H9 (cell line): ENCODE measurements around the gene IDH1. TPM values are rescaled to one million over a fixed set of nuclear protein-coding genes. Genes with fewer than 3 reads are reported as not detected.

Source experiments
- DNase-seq: peaks from one replicate; pipeline ENCODE4 v3.0.0-alpha.2; 2017
- H2AFZ ChIP-seq: one replicate; pipeline ENCODE4 v1.6.1; 2013; ENCODE audit warnings: mild to moderate bottlenecking, low read length, control low read depth, moderate library complexity
- H2AK5ac ChIP-seq: 2 replicates; pipeline ENCODE4 v1.6.1; 2013; ENCODE audit warnings: low read length, control low read depth, mixed read lengths; ENCODE audit not compliant: insufficient read length
- H2BK120ac ChIP-seq: one replicate; pipeline ENCODE4 v1.6.1; 2013; ENCODE audit warnings: low read depth, mild to moderate bottlenecking, low read length, control low read depth, inconsistent platforms; ENCODE audit not compliant: poor library complexity, severe bottlenecking
- H2BK12ac ChIP-seq: 2 replicates; pipeline ENCODE4 v1.6.1; 2013; ENCODE audit warnings: low read length, control low read depth, mixed read lengths, low read depth; ENCODE audit not compliant: insufficient read length
- H2BK15ac ChIP-seq: 2 replicates; pipeline ENCODE4 v1.6.1; 2013; ENCODE audit warnings: low read depth, low read length, control low read depth
- H2BK20ac ChIP-seq: one replicate; pipeline ENCODE4 v1.6.1; 2013; ENCODE audit warnings: low read depth, mild to moderate bottlenecking, low read length, control low read depth, inconsistent platforms; ENCODE audit not compliant: poor library complexity, severe bottlenecking
- H2BK5ac ChIP-seq: 2 replicates; pipeline ENCODE4 v1.6.1; 2013; ENCODE audit warnings: low read length, control low read depth, mixed read lengths; ENCODE audit not compliant: insufficient read length
- H3K14ac ChIP-seq: 2 replicates; pipeline ENCODE4 v1.6.1; 2013; ENCODE audit warnings: low read length, control low read depth; ENCODE audit not compliant: insufficient read depth
- H3K18ac ChIP-seq: 2 replicates; pipeline ENCODE4 v1.6.1; 2013; ENCODE audit warnings: low read depth, mild to moderate bottlenecking, mixed read lengths, low read length, control low read depth; ENCODE audit not compliant: insufficient read length
- H3K23ac ChIP-seq: 2 replicates; pipeline ENCODE4 v1.6.1; 2013; ENCODE audit warnings: low read length, control low read depth, mixed read lengths, low read depth; ENCODE audit not compliant: insufficient read length
- H3K23me2 ChIP-seq: 2 replicates; pipeline ENCODE4 v1.6.1; 2013; ENCODE audit warnings: low read depth, mild to moderate bottlenecking, mixed read lengths, low read length, control low read depth; ENCODE audit not compliant: insufficient read length, poor library complexity, severe bottlenecking
- H3K27ac ChIP-seq: 2 replicates; pipeline ENCODE4 v1.5.1; 2013; ENCODE audit warnings: low read length, control low read depth, mixed read lengths, low read depth; ENCODE audit not compliant: insufficient read length
- H3K27me3 ChIP-seq: 2 replicates; pipeline ENCODE4 v1.6.1; 2013; ENCODE audit warnings: low read length, control low read depth, inconsistent platforms; ENCODE audit not compliant: insufficient read depth
- H3K4ac ChIP-seq: 2 replicates; pipeline ENCODE4 v1.6.1; 2013; ENCODE audit warnings: low read depth, mild to moderate bottlenecking, control low read depth, inconsistent platforms, low read length, moderate library complexity
- H3K4me1 ChIP-seq: 2 replicates; pipeline ENCODE4 v1.6.1; 2013; ENCODE audit warnings: low read length, control low read depth, inconsistent platforms; ENCODE audit not compliant: insufficient read depth
- H3K4me2 ChIP-seq: 2 replicates; pipeline ENCODE4 v1.6.1; 2013; ENCODE audit warnings: low read length, control low read depth, mixed read lengths; ENCODE audit not compliant: insufficient read length, insufficient read depth
- H3K56ac ChIP-seq: 2 replicates; pipeline ENCODE4 v1.6.1; 2013; ENCODE audit warnings: low read depth, mild to moderate bottlenecking, mixed read lengths, low read length, control low read depth; ENCODE audit not compliant: insufficient read length
- H3K79me1 ChIP-seq: 2 replicates; pipeline ENCODE4 v1.6.1; 2013; ENCODE audit warnings: low read depth, mild to moderate bottlenecking, moderate library complexity, low read length, control low read depth, inconsistent platforms; ENCODE audit not compliant: insufficient read depth, poor library complexity, severe bottlenecking
- H3K79me2 ChIP-seq: 2 replicates; pipeline ENCODE4 v1.6.1; 2013; ENCODE audit warnings: low read length, control low read depth, inconsistent platforms; ENCODE audit not compliant: insufficient read depth
- H3K9ac ChIP-seq: 2 replicates; pipeline ENCODE4 v1.6.1; 2013; ENCODE audit warnings: low read length, control low read depth, mixed read lengths; ENCODE audit not compliant: insufficient read length; ENCODE audit errors: extremely low read depth
- H3K9me3 ChIP-seq: one replicate; pipeline ENCODE4 v1.6.1; 2013; ENCODE audit warnings: low read depth, low read length, inconsistent platforms; ENCODE audit not compliant: control insufficient read depth
- H3T11ph ChIP-seq: one replicate; pipeline ENCODE4 v1.6.1; 2013; ENCODE audit warnings: mild to moderate bottlenecking, low read length, control low read depth, inconsistent platforms
- H4K20me1 ChIP-seq: one replicate; pipeline ENCODE4 v1.6.1; 2013; ENCODE audit not compliant: control insufficient read depth, insufficient read length, insufficient read depth
- H4K5ac ChIP-seq: 2 replicates; pipeline ENCODE4 v1.6.1; 2013; ENCODE audit warnings: low read depth, mild to moderate bottlenecking, mixed read lengths, low read length, control low read depth; ENCODE audit not compliant: insufficient read length
- H4K8ac ChIP-seq: replicated peaks from 2 replicates; pipeline ENCODE4 v1.6.1; 2013; ENCODE audit warnings: low read length, control low read depth, mixed read lengths, low read depth; ENCODE audit not compliant: insufficient read length
- H4K91ac ChIP-seq: 2 replicates; pipeline ENCODE4 v1.6.1; 2013; ENCODE audit warnings: low read depth, mild to moderate bottlenecking, moderate library complexity, mixed read lengths, low read length, control low read depth; ENCODE audit not compliant: insufficient read length
- H3K27ac Mint-ChIP-seq, 3 experiments: 2 replicates in 2 of 3; 3 replicates in 1 of 3; pipeline ENCODE4 v1.8.0; 2020 to 2021; ENCODE audit warnings: mixed read lengths in 3 of 3, mild to moderate bottlenecking in 1 of 3, moderate library complexity in 1 of 3
- H3K27me3 Mint-ChIP-seq: 2 replicates; pipeline ENCODE4 v1.8.0; 2021; ENCODE audit warnings: low read depth, mild to moderate bottlenecking, moderate library complexity, mixed read lengths
- H3K36me3 Mint-ChIP-seq, 3 experiments: 2 replicates in 2 of 3; 3 replicates in 1 of 3; pipeline ENCODE4 v1.8.0; 2020 to 2021; ENCODE audit warnings: low read depth in 3 of 3, mixed read lengths in 3 of 3; ENCODE audit not compliant: insufficient read depth in 1 of 3
- H3K4me1 Mint-ChIP-seq, 2 experiments: 2 replicates each; pipeline ENCODE4 v1.8.0; 2020; ENCODE audit warnings: mixed read lengths in 2 of 2
- H3K4me3 Mint-ChIP-seq, 2 experiments: 2 replicates in 1 of 2; 3 replicates in 1 of 2; pipeline ENCODE4 v1.8.0; 2020 to 2021; ENCODE audit warnings: mild to moderate bottlenecking in 2 of 2, mixed read lengths in 2 of 2, moderate library complexity in 1 of 2
- H3K9me3 Mint-ChIP-seq, 2 experiments: 2 replicates in 1 of 2; 3 replicates in 1 of 2; pipeline ENCODE4 v1.8.0; 2020; ENCODE audit warnings: mild to moderate bottlenecking in 2 of 2, mixed read lengths in 2 of 2, moderate library complexity in 1 of 2
- WGBS: extraction: QIAGEN DNeasy Blood & Tissue Kit; methylation state at CpG from one replicate; pipeline ENCODE4 v1.1.7; 2013; ENCODE audit warnings: missing lambda C conversion rate, low lambda C conversion rate, mixed read lengths; ENCODE audit not compliant: insufficient read length; ENCODE audit errors: extremely low coverage; 5-methylcytosine and 5-hydroxymethylcytosine counted together
- total RNA-seq: library from RNA; stranded (reverse); gene quantifications from 2 replicates; pipeline ENCODE4 v1.2.1, GENCODE V29; 2021
- TF ChIP-seq, protein P1 (sequence below): fragments of 200-600 bp; sonication (generic); conservative IDR thresholded peaks from 3 replicates; pipeline ENCODE4 v1.8.0; 2021; ENCODE audit warnings: antibody characterized with exemption, mild to moderate bottlenecking

IDH1 gene
- total RNA-seq, 1 experiment from 2014 or later: 234 TPM

DNA sequence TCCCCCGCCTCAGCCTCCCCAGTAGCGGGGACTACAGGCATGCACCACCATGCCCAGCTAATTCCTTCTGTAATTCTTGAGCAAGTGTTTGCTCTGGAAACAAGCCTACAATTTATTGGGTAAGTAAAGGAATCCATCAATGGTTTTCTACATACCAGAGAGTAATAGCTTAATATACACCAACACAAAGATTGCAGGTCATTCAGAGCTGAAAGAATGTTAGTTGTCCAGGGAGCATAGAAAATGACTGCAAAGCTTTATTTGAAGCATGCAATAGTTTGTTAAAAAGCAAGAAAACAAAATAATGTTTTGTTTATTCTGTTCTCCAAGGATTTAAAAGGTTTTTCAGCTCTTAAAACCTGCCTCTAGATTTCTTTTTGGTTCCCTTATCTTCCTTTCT is 5.6 kb downstream of the IDH1 start:
- Histone ChIP-seq H3K9ac (no peak overlapping the region), H2AK5ac (no peak overlapping the region), H3K79me2 (peaks cover 9% of the 10 kb centered on the region; the same call in 1 of the 2 replicates), H3K18ac (no peak overlapping the region), H3K23me2 (peaks cover 3% of the 10 kb centered on the region), H2BK5ac (no peak overlapping the region), H2BK15ac (no peak overlapping the region), H3K27me3 (no peaks in the 10 kb centered on the region), H4K91ac (no peak overlapping the region), H4K20me1 (no peaks in the 10 kb centered on the region), H2BK20ac (no peak overlapping the region), H3K27ac (no peak overlapping the region), H3K23ac (no peak overlapping the region), H2AFZ (no peak overlapping the region), H3T11ph (no peak overlapping the region), H3K4me2 (no peak overlapping the region), H2BK120ac (no peak overlapping the region), H4K5ac (no peak overlapping the region), H3K14ac (no peak overlapping the region), H4K8ac (no peak overlapping the region), H3K4ac (no peak overlapping the region), H3K4me1 (peaks cover 2% of the 10 kb centered on the region; the same call in 1 of the 2 replicates), H3K79me1 (peaks cover 7% of the 10 kb centered on the region), H3K56ac (no peak overlapping the region), H2BK12ac (no peak overlapping the region), H3K9me3 (no peaks in the 10 kb centered on the region)
- Mint-ChIP-seq H3K36me3 (peaks cover 67 to 90% (median 86%) of the 10 kb centered on the region in 3 experiments), H3K9me3 (no peaks in the 10 kb centered on the region), H3K27me3 (no peaks in the 10 kb centered on the region), H3K4me3 (no peak overlapping the region), H3K4me1 (peaks cover 34 to 40% of the 10 kb centered on the region in 2 experiments), H3K27ac (peak overlapping the region in 2 of 3 experiments; percentile 43 to 53; a peak in 3 of 7 replicates)
- no CpG with 5 or more reads among the region's 2 CpGs for WGBS
- DNase-seq: no peak
- TF ChIP-seq, protein P1, sequence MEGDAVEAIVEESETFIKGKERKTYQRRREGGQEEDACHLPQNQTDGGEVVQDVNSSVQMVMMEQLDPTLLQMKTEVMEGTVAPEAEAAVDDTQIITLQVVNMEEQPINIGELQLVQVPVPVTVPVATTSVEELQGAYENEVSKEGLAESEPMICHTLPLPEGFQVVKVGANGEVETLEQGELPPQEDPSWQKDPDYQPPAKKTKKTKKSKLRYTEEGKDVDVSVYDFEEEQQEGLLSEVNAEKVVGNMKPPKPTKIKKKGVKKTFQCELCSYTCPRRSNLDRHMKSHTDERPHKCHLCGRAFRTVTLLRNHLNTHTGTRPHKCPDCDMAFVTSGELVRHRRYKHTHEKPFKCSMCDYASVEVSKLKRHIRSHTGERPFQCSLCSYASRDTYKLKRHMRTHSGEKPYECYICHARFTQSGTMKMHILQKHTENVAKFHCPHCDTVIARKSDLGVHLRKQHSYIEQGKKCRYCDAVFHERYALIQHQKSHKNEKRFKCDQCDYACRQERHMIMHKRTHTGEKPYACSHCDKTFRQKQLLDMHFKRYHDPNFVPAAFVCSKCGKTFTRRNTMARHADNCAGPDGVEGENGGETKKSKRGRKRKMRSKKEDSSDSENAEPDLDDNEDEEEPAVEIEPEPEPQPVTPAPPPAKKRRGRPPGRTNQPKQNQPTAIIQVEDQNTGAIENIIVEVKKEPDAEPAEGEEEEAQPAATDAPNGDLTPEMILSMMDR: no peak
